H1 (cell line): ENCODE measurements around the gene STT3A. TPM values are rescaled to one million over a fixed set of nuclear protein-coding genes. Genes with fewer than 3 reads are reported as not detected.

Experiments used
- CHD7 ChIP-seq: fragments of 300-600 bp; sonication (generic); IDR thresholded peaks from 2 replicates; pipeline ENCODE4 v1.7.1; 2012; ENCODE audit warnings: low read length, moderate library complexity, mild to moderate bottlenecking, inconsistent platforms; ENCODE audit not compliant: insufficient replicate concordance
- polyA plus RNA-seq, 7 experiments: library from polyadenylated mRNA; depleted of rRNA in 3 of 7; stranded (reverse) in 5 of 7; unstranded in 2 of 7; fragments of >200 nt in 5 of 7; fragments of 200-250 nt in 2 of 7; gene quantifications; 1 replicate in 5 of 7; 2 replicates in 1 of 7; 4 replicates in 1 of 7; pipeline versions ENCODE4 v1.2.1 to v1.2.3, GENCODE V29; 2011 to 2013; ENCODE audit warnings: missing spikeins in 2 of 7, mixed read lengths in 2 of 7
- total RNA-seq: library from RNA; stranded (reverse); fragmentation: NEBNext Ultra II Directional; extraction: Animal tissue kit (Norgen Biotek cat#: 25700); gene quantifications from 2 replicates; pipeline ENCODE4 v1.2.1, GENCODE V29; 2021

Gene STT3A
- total and polyA plus RNA-seq, 2 of the 8 experiments (the other 6 are each of a cell fraction or from before 2014, with no cell fraction given) = 173 to 211 TPM

GRCh38 chr11:125671561-125671960 lies 78.9 kb downstream of the STT3A start (continued):
- TF ChIP-seq CHD7 = no peak
